ENCODE results near the gene IFIT5.
"Not testable (repeated sequence)": the region's sequence is repeated elsewhere in the genome, so short reads cannot be mapped to it uniquely, and the experiment has no call there.

Gene IFIT5

GRCh38 chr10:89392974-89393373, 21.4 kb upstream of the IFIT5 start:
- in situ Hi-C loops (cut with HindIII; ENCODE audit: low sequenced_read_pairs): no loop called here

GRCh38 chr10:89393898-89394297, 20.5 kb upstream of the IFIT5 start:
- in situ Hi-C loops (cut with HindIII; ENCODE audit: low sequenced_read_pairs): no loop called here

GRCh38 chr10:89395141-89395540, 19.2 kb upstream of the IFIT5 start:
- in situ Hi-C loops (cut with HindIII; ENCODE audit: low sequenced_read_pairs): no loop called here

- in situ Hi-C loops (cut with HindIII; ENCODE audit: low sequenced_read_pairs): no loop called here
These were observed 16.2 kb upstream of the IFIT5 start for GRCh38 chr10:89398003-89398749.

- in situ Hi-C loops (cut with HindIII; ENCODE audit: low sequenced_read_pairs): no loop called here
These were observed 14.4 kb upstream of the IFIT5 start for GRCh38 chr10:89399956-89400355.

- in situ Hi-C loops (cut with HindIII; ENCODE audit: low sequenced_read_pairs): no loop called here
These were observed 11.3 kb upstream of the IFIT5 start for GRCh38 chr10:89403043-89403442.

- in situ Hi-C loops (cut with HindIII; ENCODE audit: low sequenced_read_pairs): no loop called here
These were observed 10.0 kb upstream of the IFIT5 start for GRCh38 chr10:89404104-89405047.

- in situ Hi-C loops (cut with HindIII; ENCODE audit: low sequenced_read_pairs): not testable (repeated sequence)
These were observed 8.2 kb upstream of the IFIT5 start for GRCh38 chr10:89406178-89406577.

- in situ Hi-C loops (cut with HindIII; ENCODE audit: low sequenced_read_pairs): not testable (repeated sequence)
These were observed 6.6 kb upstream of the IFIT5 start for GRCh38 chr10:89407792-89408191.

- in situ Hi-C loops (cut with HindIII; ENCODE audit: low sequenced_read_pairs): not testable (repeated sequence)
These were observed 5.1 kb upstream of the IFIT5 start for GRCh38 chr10:89409282-89409681.

GRCh38 chr10:89410551-89410950, 3.8 kb upstream of the IFIT5 start:
- in situ Hi-C loops (cut with HindIII; ENCODE audit: low sequenced_read_pairs): not testable (repeated sequence)

GRCh38 chr10:89411135-89411534, 3.2 kb upstream of the IFIT5 start:
- in situ Hi-C loops (cut with HindIII; ENCODE audit: low sequenced_read_pairs): not testable (repeated sequence)

GRCh38 chr10:89412276-89412675, 2.1 kb upstream of the IFIT5 start:
- in situ Hi-C loops (cut with HindIII; ENCODE audit: low sequenced_read_pairs): not testable (repeated sequence)

GRCh38 chr10:89413398-89413912, 913 bp upstream of the IFIT5 start:
- in situ Hi-C loops (cut with HindIII; ENCODE audit: low sequenced_read_pairs): no loop called here

GRCh38 chr10:89414879-89415821, 782 bp downstream of the IFIT5 start:
- in situ Hi-C loops (cut with HindIII; ENCODE audit: low sequenced_read_pairs): no loop called here

GRCh38 chr10:89416465-89416864, 2.1 kb downstream of the IFIT5 start:
- in situ Hi-C loops (cut with HindIII; ENCODE audit: low sequenced_read_pairs): no loop called here

- in situ Hi-C loops (cut with HindIII; ENCODE audit: low sequenced_read_pairs): no loop called here
These were observed 5.2 kb downstream of the IFIT5 start for GRCh38 chr10:89419548-89419947.

- in situ Hi-C loops (cut with HindIII; ENCODE audit: low sequenced_read_pairs): no loop called here
These were observed 6.7 kb downstream of the IFIT5 start for GRCh38 chr10:89421018-89421476.

GRCh38 chr10:89425000-89425399, 10.6 kb downstream of the IFIT5 start:
- in situ Hi-C loops (cut with HindIII; ENCODE audit: low sequenced_read_pairs): no loop called here

GRCh38 chr10:89426230-89426868, 12.0 kb downstream of the IFIT5 start:
- in situ Hi-C loops (cut with HindIII; ENCODE audit: low sequenced_read_pairs): no loop called here
